ENCODE data around the gene SH3RF2. TPM values are rescaled to one million over a fixed set of nuclear protein-coding genes. Genes with fewer than 3 reads are reported as not detected.
A peak's percentile ranks its signal among the peaks of the same experiment; 100 is the strongest.

Gene SH3RF2
- total RNA-seq, 4 donors from 2014 or later: 67.9 to 172 (median 96.3) TPM

GRCh38 chr5:145904743-145905142 lies 31.6 kb upstream of the SH3RF2 start:
- intact Hi-C loops (cut with DNase I; ENCODE audit: low total_unique reads): no loop called here
- DNase-seq: no peak
- Histone ChIP-seq H3K4me3 (no peak overlapping the region), H3K27ac (no peak overlapping the region), H3K36me3 (no peaks in the 10 kb centered on the region), H3K9me3 (no peaks in the 10 kb centered on the region), H3K4me1 (no peaks in the 10 kb centered on the region), H3K27me3 (no peaks in the 10 kb centered on the region)
- in situ Hi-C loops (cut with MboI; ENCODE audit: low pct_ligation_motif_present in 1 of 4, low pct_unique_long_range_greater_than_20kb in 1 of 4, low sequenced_read_pairs in 3 of 4): loop anchor here in 2 of 4 donors (10.0 to 25.0 kb wide), 2 partner anchors 150 to 158 kb away; no protein-coding TSS in a partner anchor
- no peak for TF ChIP-seq POLR2AphosphoS5 (IDR thresholded peaks at IDR 0.05)
- 86% methylated on average over 1 to 5 of the region's 5 CpGs for WGBS, 2 donors (ENCODE audit: low coverage in 1 of 2)

- intact Hi-C loops (cut with DNase I; ENCODE audit: low total_unique reads): no loop called here
- TF ChIP-seq CTCF (IDR thresholded peaks at IDR 0.05) (no peak), POLR2AphosphoS5 (IDR thresholded peaks at IDR 0.05) (no peak), POLR2A (IDR thresholded peaks at IDR 0.05) (no peak), EP300 (IDR thresholded peaks at IDR 0.05; ENCODE audit: low read depth) (no peak)
- in situ Hi-C loops (cut with MboI; ENCODE audit: low pct_ligation_motif_present in 1 of 4, low pct_unique_long_range_greater_than_20kb in 1 of 4, low sequenced_read_pairs in 3 of 4): loop anchor here in 2 of 4 donors (10.0 to 25.0 kb wide), 2 partner anchors 148 to 156 kb away; no protein-coding TSS in a partner anchor
- no peaks in the 10 kb centered on the region for H3K4me1 ChIP-seq
- no peaks in the 10 kb centered on the region for H3K27me3 ChIP-seq
- WGBS, 2 donors (ENCODE audit: low coverage in 1 of 2): 84% methylated on average over 1 of the region's 1 CpG; no CpG with 5 or more reads in 1 of the 2 donors
- no peak overlapping the region for H3K27ac ChIP-seq
- no peaks in the 10 kb centered on the region for H3K36me3 ChIP-seq
- DNase-seq: no peak
- no peaks in the 10 kb centered on the region for H3K9me3 ChIP-seq
- H3K4me3 ChIP-seq: no peak overlapping the region
These were observed 30.0 kb upstream of the SH3RF2 start for GRCh38 chr5:145906401-145906800.

- TF ChIP-seq POLR2AphosphoS5 (IDR thresholded peaks at IDR 0.05): no peak
- peak in 4 of 5 experiments; percentile 30 to 52 (median 36) for TF ChIP-seq CTCF (IDR thresholded peaks at IDR 0.05)
- no peaks in the 10 kb centered on the region for H3K9me3 ChIP-seq
- H3K4me1 ChIP-seq: no peaks in the 10 kb centered on the region
- no peaks in the 10 kb centered on the region for H3K36me3 ChIP-seq
- in situ Hi-C loops (cut with MboI; ENCODE audit: low pct_ligation_motif_present in 1 of 4, low pct_unique_long_range_greater_than_20kb in 1 of 4, low sequenced_read_pairs in 3 of 4) (loop anchor here in 2 of 4 donors (10.0 to 25.0 kb wide), 2 partner anchors 146 to 154 kb away; no protein-coding TSS in a partner anchor), intact Hi-C loops (cut with DNase I; ENCODE audit: low total_unique reads) (no loop called here)
- H3K27ac ChIP-seq: no peak overlapping the region
- no peaks in the 10 kb centered on the region for H3K27me3 ChIP-seq
- 73 to 93% methylated on average over 2 to 3 of the region's 3 CpGs for WGBS, 2 donors (ENCODE audit: low coverage in 1 of 2)
- no peak for DNase-seq
- no peak overlapping the region for H3K4me3 ChIP-seq
These were observed 28.0 kb upstream of the SH3RF2 start for GRCh38 chr5:145908206-145908960.

GRCh38 chr5:145911164-145911563 lies 25.2 kb upstream of the SH3RF2 start:
- Histone ChIP-seq H3K27ac (no peak overlapping the region), H3K9me3 (no peaks in the 10 kb centered on the region), H3K27me3 (no peaks in the 10 kb centered on the region), H3K4me3 (no peak overlapping the region), H3K4me1 (no peaks in the 10 kb centered on the region), H3K36me3 (no peaks in the 10 kb centered on the region)
- 67 to 86% methylated on average over 6 of the region's 6 CpGs for WGBS, 2 donors (ENCODE audit: low coverage in 1 of 2)
- no peak for TF ChIP-seq POLR2AphosphoS5 (IDR thresholded peaks at IDR 0.05)
- TF ChIP-seq EP300 (IDR thresholded peaks at IDR 0.05; ENCODE audit: low read depth): no peak
- no peak for TF ChIP-seq CTCF (IDR thresholded peaks at IDR 0.05)
- no peak for TF ChIP-seq POLR2A (IDR thresholded peaks at IDR 0.05)
- intact Hi-C loops (cut with DNase I; ENCODE audit: low total_unique reads): no loop called here
- in situ Hi-C loops (cut with MboI; ENCODE audit: low pct_ligation_motif_present in 1 of 4, low pct_unique_long_range_greater_than_20kb in 1 of 4, low sequenced_read_pairs in 3 of 4): loop anchor here in 1 of 4 donors (25.0 kb wide), 1 partner anchor 151 kb away; no protein-coding TSS in a partner anchor
- no peak for DNase-seq
